Central memory CD8-positive, alpha-beta T cell (primary cell): Measurements from ENCODE around the gene DYSF.

Source experiments
- ATAC-seq: fragments of 150-1000 bp; cut with Tn5 transposase; replicated peaks from 2 replicates; pipeline ENCODE4 v1.10.0; 2022; ENCODE audit warnings: mild to moderate bottlenecking, moderate FRiP score, moderate number of reproducible peaks; ENCODE audit not compliant: poor library complexity, severe bottlenecking; ENCODE audit errors: extremely low read depth
- DNase-seq, 2 donors: peaks; one replicate each; pipeline ENCODE4 v3.0.0; 2021; ENCODE audit warnings: low spot score in 2 of 2
- H3K27ac Mint-ChIP-seq: one replicate; pipeline ENCODE4 v1.8.0; 2022; ENCODE audit warnings: low read depth, mild to moderate bottlenecking, moderate library complexity, mixed read lengths
- H3K27me3 Mint-ChIP-seq: one replicate; pipeline ENCODE4 v1.8.0; 2022; ENCODE audit warnings: mixed read lengths
- H3K36me3 Mint-ChIP-seq: one replicate; pipeline ENCODE4 v1.8.0; 2022; ENCODE audit warnings: mild to moderate bottlenecking, moderate library complexity, mixed read lengths; ENCODE audit not compliant: insufficient read depth
- H3K4me1 Mint-ChIP-seq: one replicate; pipeline ENCODE4 v1.8.0; 2022; ENCODE audit warnings: mixed read lengths
- H3K4me3 Mint-ChIP-seq: one replicate; pipeline ENCODE4 v1.8.0; 2022; ENCODE audit warnings: mild to moderate bottlenecking, moderate library complexity, mixed read lengths
- H3K9me3 Mint-ChIP-seq: one replicate; pipeline ENCODE4 v1.8.0; 2022; ENCODE audit warnings: mixed read lengths

Gene DYSF

GRCh38 chr2:71620851-71621251, 167.5 kb downstream of the DYSF start:
- ATAC-seq: no peak
- H3K36me3 Mint-ChIP-seq: no peaks in the 10 kb centered on the region
- H3K27ac Mint-ChIP-seq: no peak overlapping the region
- peak; percentile 1 to 6 for DNase-seq
- no peaks in the 10 kb centered on the region for H3K4me1 Mint-ChIP-seq
- H3K9me3 Mint-ChIP-seq: no peaks in the 10 kb centered on the region
- H3K4me3 Mint-ChIP-seq: no peak overlapping the region
- H3K27me3 Mint-ChIP-seq: no peaks in the 10 kb centered on the region

- no peaks in the 10 kb centered on the region for H3K9me3 Mint-ChIP-seq
- no peak for ATAC-seq
- H3K36me3 Mint-ChIP-seq: no peaks in the 10 kb centered on the region
- no peak for DNase-seq
- H3K27me3 Mint-ChIP-seq: peaks cover 31% of the 10 kb centered on the region
- no peak overlapping the region for H3K27ac Mint-ChIP-seq
- no peak overlapping the region for H3K4me3 Mint-ChIP-seq
- H3K4me1 Mint-ChIP-seq: no peaks in the 10 kb centered on the region
Measured at GRCh38 chr2:71629273-71629672, 175.9 kb downstream of the DYSF start.

DNA sequence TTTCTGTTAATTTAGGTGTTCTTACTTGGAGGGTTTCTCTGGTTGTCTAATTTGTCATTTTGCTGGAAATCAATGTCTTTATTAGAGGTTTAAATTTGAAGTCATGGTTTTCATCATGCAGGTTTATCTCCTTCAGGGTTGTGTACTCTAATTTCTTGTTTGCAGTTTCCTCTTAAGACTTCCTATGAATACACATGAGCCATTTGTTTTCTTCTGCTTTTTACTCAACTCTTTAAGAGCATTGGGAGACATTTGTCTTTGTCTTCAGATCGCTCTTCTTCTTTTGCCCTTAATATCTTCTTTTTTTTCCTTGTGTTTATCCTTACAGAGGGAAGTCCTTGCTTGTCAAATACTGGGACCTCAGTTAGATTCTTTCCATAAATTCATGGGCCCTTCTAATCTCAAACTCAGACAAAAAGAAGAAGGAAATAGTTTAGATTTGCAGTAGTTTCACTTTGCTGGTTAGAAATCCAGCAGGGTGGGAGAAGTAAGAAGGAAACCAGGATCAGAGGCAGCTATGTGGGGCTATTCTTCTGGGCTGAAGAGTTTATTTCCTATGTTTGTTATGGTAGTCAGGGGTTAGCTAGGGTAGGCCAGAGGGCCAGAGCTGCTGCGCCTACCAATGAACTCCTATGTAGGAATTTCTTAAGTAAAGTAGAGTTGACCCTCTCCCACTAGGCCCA, 176.6 kb downstream of the DYSF start:
- no peak overlapping the region for H3K4me3 Mint-ChIP-seq
- H3K27me3 Mint-ChIP-seq: peaks cover 31% of the 10 kb centered on the region
- H3K4me1 Mint-ChIP-seq: no peaks in the 10 kb centered on the region
- H3K36me3 Mint-ChIP-seq: no peaks in the 10 kb centered on the region
- no peaks in the 10 kb centered on the region for H3K9me3 Mint-ChIP-seq
- DNase-seq (no peak), ATAC-seq (no peak)
- no peak overlapping the region for H3K27ac Mint-ChIP-seq

- Mint-ChIP-seq H3K27ac (no peak overlapping the region), H3K36me3 (no peaks in the 10 kb centered on the region), H3K4me1 (no peaks in the 10 kb centered on the region), H3K4me3 (no peak overlapping the region), H3K9me3 (no peaks in the 10 kb centered on the region), H3K27me3 (peaks cover 31% of the 10 kb centered on the region)
- ATAC-seq: no peak
- no peak for DNase-seq
Measured at GRCh38 chr2:71630454-71631328, 177.3 kb downstream of the DYSF start.

GRCh38 chr2:71631411-71631931, 178.1 kb downstream of the DYSF start:
- Mint-ChIP-seq H3K36me3 (no peaks in the 10 kb centered on the region), H3K27me3 (peaks cover 31% of the 10 kb centered on the region), H3K4me1 (no peaks in the 10 kb centered on the region), H3K9me3 (no peaks in the 10 kb centered on the region), H3K27ac (no peak overlapping the region), H3K4me3 (no peak overlapping the region)
- DNase-seq (no peak), ATAC-seq (no peak)

DNA sequence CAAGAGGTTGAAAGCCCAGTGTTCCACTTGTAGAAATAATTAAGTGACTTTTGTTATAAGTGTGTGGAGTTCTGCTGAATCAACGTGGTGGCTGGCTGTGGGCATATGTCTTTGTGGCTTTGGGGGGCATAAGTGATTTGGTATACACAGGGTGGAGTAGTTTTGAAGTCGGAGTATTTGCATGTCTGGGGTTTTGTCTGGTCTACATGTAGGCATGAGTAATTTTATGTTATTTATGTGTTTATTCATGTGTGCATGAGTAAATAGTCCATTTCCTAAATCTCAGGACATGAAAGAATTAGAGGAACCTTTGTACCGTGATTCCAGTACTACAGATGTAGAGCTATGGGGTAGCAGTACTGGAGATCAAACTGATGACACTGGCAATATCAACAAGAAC, 179.7 kb downstream of the DYSF start:
- H3K4me1 Mint-ChIP-seq: no peaks in the 10 kb centered on the region
- no peaks in the 10 kb centered on the region for H3K36me3 Mint-ChIP-seq
- H3K9me3 Mint-ChIP-seq: no peaks in the 10 kb centered on the region
- ATAC-seq (no peak), DNase-seq (no peak)
- no peak overlapping the region for H3K27ac Mint-ChIP-seq
- H3K4me3 Mint-ChIP-seq: no peak overlapping the region
- H3K27me3 Mint-ChIP-seq: peaks cover 20% of the 10 kb centered on the region

GRCh38 chr2:71634567-71634966, 181.2 kb downstream of the DYSF start:
- Mint-ChIP-seq H3K4me3 (no peak overlapping the region), H3K9me3 (no peaks in the 10 kb centered on the region), H3K4me1 (no peaks in the 10 kb centered on the region), H3K27ac (no peak overlapping the region), H3K36me3 (no peaks in the 10 kb centered on the region), H3K27me3 (peaks cover 10% of the 10 kb centered on the region)
- ATAC-seq (no peak), DNase-seq (no peak)

- Mint-ChIP-seq H3K36me3 (no peaks in the 10 kb centered on the region), H3K27me3 (no peaks in the 10 kb centered on the region), H3K4me1 (no peaks in the 10 kb centered on the region), H3K4me3 (no peak overlapping the region), H3K27ac (no peak overlapping the region), H3K9me3 (no peaks in the 10 kb centered on the region)
- no peak for DNase-seq
- ATAC-seq: no peak
Measured at GRCh38 chr2:71635798-71636197, 182.4 kb downstream of the DYSF start.

- Mint-ChIP-seq H3K9me3 (no peaks in the 10 kb centered on the region), H3K4me3 (no peak overlapping the region), H3K27ac (no peak overlapping the region), H3K36me3 (no peaks in the 10 kb centered on the region), H3K4me1 (no peaks in the 10 kb centered on the region), H3K27me3 (peaks cover 5% of the 10 kb centered on the region)
- DNase-seq (no peak), ATAC-seq (no peak)
Measured at GRCh38 chr2:71637168-71637567, 183.8 kb downstream of the DYSF start.

DNA sequence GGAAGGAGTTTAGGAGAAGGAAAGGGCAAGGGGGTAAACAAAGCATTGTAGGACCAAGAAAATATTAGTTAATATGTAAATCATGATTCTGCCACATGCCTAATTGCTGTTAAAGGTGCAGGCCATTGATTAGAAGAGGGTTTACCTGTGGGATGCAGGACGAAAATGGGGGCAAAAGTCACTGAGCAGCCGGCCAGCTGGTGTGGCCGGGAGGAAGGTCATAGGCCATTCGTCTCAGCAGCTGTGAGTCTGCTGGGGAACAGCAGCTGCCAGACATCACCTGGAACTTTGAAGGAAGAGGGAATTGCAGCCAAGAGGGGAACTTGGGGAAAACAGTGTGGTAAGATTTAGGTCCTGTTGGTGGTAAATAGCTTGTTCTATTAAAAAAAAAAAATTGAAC, 184.4 kb downstream of the DYSF start:
- ATAC-seq (no peak), DNase-seq (no peak)
- H3K27ac Mint-ChIP-seq: no peak overlapping the region
- no peaks in the 10 kb centered on the region for H3K4me1 Mint-ChIP-seq
- peaks cover 10% of the 10 kb centered on the region for H3K27me3 Mint-ChIP-seq
- no peak overlapping the region for H3K4me3 Mint-ChIP-seq
- no peaks in the 10 kb centered on the region for H3K36me3 Mint-ChIP-seq
- no peaks in the 10 kb centered on the region for H3K9me3 Mint-ChIP-seq

- no peak overlapping the region for H3K4me3 Mint-ChIP-seq
- H3K27me3 Mint-ChIP-seq: peaks cover 22% of the 10 kb centered on the region
- H3K4me1 Mint-ChIP-seq: no peaks in the 10 kb centered on the region
- ATAC-seq (no peak), DNase-seq (no peak)
- H3K27ac Mint-ChIP-seq: no peak overlapping the region
- H3K9me3 Mint-ChIP-seq: no peaks in the 10 kb centered on the region
- no peaks in the 10 kb centered on the region for H3K36me3 Mint-ChIP-seq
Measured at GRCh38 chr2:71639735-71640134, 186.4 kb downstream of the DYSF start.

- ATAC-seq (no peak), DNase-seq (no peak)
- Mint-ChIP-seq H3K4me3 (no peak overlapping the region), H3K27ac (no peak overlapping the region), H3K27me3 (peaks cover 28% of the 10 kb centered on the region), H3K9me3 (no peaks in the 10 kb centered on the region), H3K36me3 (no peaks in the 10 kb centered on the region), H3K4me1 (no peaks in the 10 kb centered on the region)
Measured at GRCh38 chr2:71640489-71640888, 187.1 kb downstream of the DYSF start.
